Karpas-422 (cell line): ENCODE results near the gene FGFRL1. TPM values are rescaled to one million over a fixed set of nuclear protein-coding genes. Genes with fewer than 3 reads are reported as not detected.
A peak's percentile ranks its signal among the peaks of the same experiment; 100 is the strongest.
"Not testable (repeated sequence)": the region's sequence is repeated elsewhere in the genome, so short reads cannot be mapped to it uniquely, and the experiment has no call there.

ENCODE experiments used
- DNase-seq: peaks from one replicate; pipeline ENCODE4 v3.0.0-alpha.2; 2015
- H2AFZ ChIP-seq: fragments of 200-600 bp; sonication (generic); 2 replicates; pipeline ENCODE4 v1.6.1; 2014; ENCODE audit warnings: antibody characterized with exemption, low read length, mixed read lengths
- H3K27ac ChIP-seq: fragments of 200-600 bp; sonication (generic); 2 replicates; pipeline ENCODE4 v1.5.1; 2014; ENCODE audit warnings: mild to moderate bottlenecking, low read length, moderate library complexity
- H3K27me3 ChIP-seq: fragments of 200-600 bp; sonication (generic); 2 replicates; pipeline ENCODE4 v1.6.1; 2014; ENCODE audit warnings: low read length, mixed read lengths
- H3K36me3 ChIP-seq: fragments of 200-600 bp; sonication (generic); 2 replicates; pipeline ENCODE4 v1.6.1; 2014; ENCODE audit warnings: low read length, mixed read lengths; ENCODE audit not compliant: insufficient read depth
- H3K4me1 ChIP-seq: fragments of 200-600 bp; sonication (generic); 2 replicates; pipeline ENCODE4 v1.6.1; 2014; ENCODE audit warnings: mild to moderate bottlenecking, low read length, mixed read lengths
- H3K4me2 ChIP-seq: fragments of 200-600 bp; sonication (generic); 2 replicates; pipeline ENCODE4 v1.6.1; 2014; ENCODE audit warnings: low read length, low read depth, mild to moderate bottlenecking; ENCODE audit not compliant: poor library complexity, severe bottlenecking
- H3K4me3 ChIP-seq: fragments of 200-600 bp; sonication (generic); 2 replicates; pipeline ENCODE4 v1.5.1; 2014; ENCODE audit warnings: mild to moderate bottlenecking, antibody characterized with exemption, low read length, mixed read lengths
- H3K79me2 ChIP-seq: fragments of 200-600 bp; sonication (generic); 2 replicates; pipeline ENCODE4 v1.6.1; 2014; ENCODE audit warnings: mild to moderate bottlenecking, low read length, mixed read lengths
- H3K9ac ChIP-seq: fragments of 200-600 bp; sonication (generic); 2 replicates; pipeline ENCODE4 v1.6.0; 2014; ENCODE audit warnings: low read length
- H3K9me2 ChIP-seq: fragments of 200-600 bp; sonication (generic), shearing (Covaris generic); replicated peaks from 2 replicates; pipeline ENCODE4 v1.6.0; 2014; ENCODE audit warnings: mild to moderate bottlenecking, low read length, moderate library complexity; ENCODE audit not compliant: insufficient read depth
- H3K9me3 ChIP-seq: fragments of 300-700, 200-600 bp; sonication (generic); 2 replicates; pipeline ENCODE4 v1.6.1; 2014; ENCODE audit warnings: low read length, mixed read lengths
- H4K20me1 ChIP-seq: fragments of 200-600 bp; sonication (generic); 2 replicates; pipeline ENCODE4 v1.6.1; 2014; ENCODE audit warnings: mild to moderate bottlenecking, antibody characterized with exemption, low read length, low read depth; ENCODE audit not compliant: insufficient read depth
- total RNA-seq: library from RNA; depleted of rRNA; stranded (reverse); fragments of >200 nt; shearing (Covaris generic); gene quantifications from 2 replicates; pipeline ENCODE4 v1.2.3, GENCODE V29; 2014; ENCODE audit warnings: low replicate concordance

The FGFRL1 gene
- total RNA-seq, 1 experiment from 2014 or later, result not detected

DNA sequence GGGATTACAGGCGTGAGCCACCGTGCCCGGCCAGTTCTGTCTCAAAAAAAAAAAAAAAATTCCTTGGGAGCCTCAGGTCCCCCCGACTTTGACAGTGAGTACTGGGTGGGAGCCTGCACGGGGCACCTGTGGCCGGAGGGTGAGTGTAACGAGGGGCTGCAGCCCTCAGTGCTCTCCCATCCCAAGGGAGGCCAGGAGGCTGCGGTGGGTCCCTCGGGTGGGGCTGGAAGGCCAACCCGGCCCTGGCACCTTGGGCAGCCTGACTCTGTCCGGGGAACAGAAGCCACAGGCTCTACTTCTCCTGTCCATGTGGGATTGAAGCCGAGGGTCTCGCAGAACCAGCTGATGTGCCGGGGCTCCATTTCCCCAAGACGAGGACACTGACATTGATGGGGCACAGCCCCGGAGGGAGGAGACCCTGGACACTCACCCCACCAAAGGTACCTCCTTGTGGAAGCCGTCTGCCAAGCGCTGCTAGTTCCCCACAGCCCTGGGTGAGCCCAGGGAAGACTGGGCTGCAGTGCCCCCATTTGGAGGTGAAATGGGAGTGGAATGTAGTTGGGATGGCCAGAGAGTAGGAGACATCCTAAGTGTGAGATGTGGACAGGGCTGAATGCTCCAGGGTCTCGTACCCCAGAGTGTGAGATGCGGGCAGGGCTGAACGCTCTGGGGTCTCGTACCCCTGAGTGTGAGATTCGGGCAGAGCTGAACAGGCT is 16.0 kb upstream of the FGFRL1 start:
- no peak overlapping the region for H3K9ac ChIP-seq
- H3K4me2 ChIP-seq, result no peak overlapping the region
- H3K27me3 ChIP-seq, result no peaks in the 10 kb centered on the region
- H3K27ac ChIP-seq, result no peak overlapping the region
- H3K36me3 ChIP-seq, result no peaks in the 10 kb centered on the region
- no peaks in the 10 kb centered on the region for H3K79me2 ChIP-seq
- no peak overlapping the region for H3K4me3 ChIP-seq
- no peak for DNase-seq
- no peak overlapping the region for H2AFZ ChIP-seq
- H3K9me2 ChIP-seq, result no peaks in the 10 kb centered on the region
- H4K20me1 ChIP-seq, result peaks cover 18% of the 10 kb centered on the region; the same call in 1 of the 2 replicates
- H3K4me1 ChIP-seq, result peaks cover 23% of the 10 kb centered on the region
- H3K9me3 ChIP-seq, result no peaks in the 10 kb centered on the region

DNA sequence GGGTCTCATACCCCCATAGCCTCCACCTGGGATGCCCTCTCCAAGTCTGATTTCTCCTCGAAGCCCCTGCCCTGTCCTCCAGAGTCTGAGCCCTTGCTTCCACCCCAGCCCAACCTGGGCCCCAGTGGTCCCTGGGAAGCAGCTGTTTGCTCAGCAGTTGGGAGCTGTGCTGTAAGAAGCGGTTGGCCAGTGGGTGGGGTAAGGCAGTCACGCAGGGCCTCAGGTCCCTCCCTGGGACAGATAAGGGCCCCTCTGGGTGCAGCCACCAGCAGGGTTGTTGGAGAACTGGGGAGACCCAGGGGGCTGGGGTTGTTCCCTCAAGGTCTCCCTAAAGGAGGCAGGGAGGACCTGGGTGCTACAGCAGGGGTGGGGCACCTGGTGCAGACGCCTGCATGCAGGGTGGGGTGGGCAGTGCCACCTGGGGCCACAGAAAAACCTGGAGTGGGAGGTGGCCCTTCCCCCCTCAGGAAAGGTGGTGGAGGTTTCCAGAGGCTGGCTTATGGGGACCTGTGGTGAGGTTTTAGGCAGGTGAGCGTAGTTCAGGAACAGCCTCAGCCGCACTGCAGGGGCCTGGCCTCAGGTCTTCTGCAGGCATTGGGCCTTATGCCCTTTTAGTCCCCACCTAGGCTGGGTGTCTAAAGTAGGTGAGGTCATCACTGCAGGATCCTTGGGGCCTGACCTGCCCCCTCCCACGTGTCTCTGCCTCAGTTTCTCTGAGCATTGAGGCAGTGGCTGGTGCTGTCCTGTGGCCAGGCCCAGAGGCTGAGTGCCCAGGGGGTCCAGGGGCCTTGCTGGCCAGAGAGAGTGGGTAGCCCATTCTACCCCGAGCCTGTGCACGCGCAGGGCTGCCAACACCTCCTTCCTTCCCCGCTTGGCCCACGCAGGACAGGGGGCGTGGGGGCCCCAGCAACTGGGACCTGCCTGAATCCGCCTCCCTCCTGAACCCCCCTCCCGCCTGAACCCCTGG is 15.1 kb upstream of the FGFRL1 start:
- no peak overlapping the region for H2AFZ ChIP-seq
- H3K9me3 ChIP-seq, result no peaks in the 10 kb centered on the region
- no peak overlapping the region for H3K27ac ChIP-seq
- H3K79me2 ChIP-seq, result no peaks in the 10 kb centered on the region
- H3K4me2 ChIP-seq, result no peak overlapping the region
- peaks cover 18% of the 10 kb centered on the region; the same call in 1 of the 2 replicates for H4K20me1 ChIP-seq
- peaks cover 28% of the 10 kb centered on the region for H3K4me1 ChIP-seq
- no peak overlapping the region for H3K9ac ChIP-seq
- H3K9me2 ChIP-seq, result no peaks in the 10 kb centered on the region
- no peak for DNase-seq
- no peaks in the 10 kb centered on the region for H3K27me3 ChIP-seq
- no peak overlapping the region for H3K4me3 ChIP-seq
- H3K36me3 ChIP-seq, result no peaks in the 10 kb centered on the region

- no peak for DNase-seq
- H3K4me3 ChIP-seq, result no peak overlapping the region
- no peaks in the 10 kb centered on the region for H3K79me2 ChIP-seq
- no peaks in the 10 kb centered on the region for H3K36me3 ChIP-seq
- no peak overlapping the region for H3K27ac ChIP-seq
- H3K4me2 ChIP-seq, result no peak overlapping the region
- H3K9ac ChIP-seq, result no peak overlapping the region
- no peaks in the 10 kb centered on the region for H3K9me3 ChIP-seq
- peaks cover 18% of the 10 kb centered on the region; the same call in 1 of the 2 replicates for H4K20me1 ChIP-seq
- no peaks in the 10 kb centered on the region for H3K27me3 ChIP-seq
- H3K4me1 ChIP-seq, result peaks cover 28% of the 10 kb centered on the region
- H2AFZ ChIP-seq, result no peak overlapping the region
- no peaks in the 10 kb centered on the region for H3K9me2 ChIP-seq
Observed at GRCh38 chr4:996997-997374, 14.4 kb upstream of the FGFRL1 start.

DNA sequence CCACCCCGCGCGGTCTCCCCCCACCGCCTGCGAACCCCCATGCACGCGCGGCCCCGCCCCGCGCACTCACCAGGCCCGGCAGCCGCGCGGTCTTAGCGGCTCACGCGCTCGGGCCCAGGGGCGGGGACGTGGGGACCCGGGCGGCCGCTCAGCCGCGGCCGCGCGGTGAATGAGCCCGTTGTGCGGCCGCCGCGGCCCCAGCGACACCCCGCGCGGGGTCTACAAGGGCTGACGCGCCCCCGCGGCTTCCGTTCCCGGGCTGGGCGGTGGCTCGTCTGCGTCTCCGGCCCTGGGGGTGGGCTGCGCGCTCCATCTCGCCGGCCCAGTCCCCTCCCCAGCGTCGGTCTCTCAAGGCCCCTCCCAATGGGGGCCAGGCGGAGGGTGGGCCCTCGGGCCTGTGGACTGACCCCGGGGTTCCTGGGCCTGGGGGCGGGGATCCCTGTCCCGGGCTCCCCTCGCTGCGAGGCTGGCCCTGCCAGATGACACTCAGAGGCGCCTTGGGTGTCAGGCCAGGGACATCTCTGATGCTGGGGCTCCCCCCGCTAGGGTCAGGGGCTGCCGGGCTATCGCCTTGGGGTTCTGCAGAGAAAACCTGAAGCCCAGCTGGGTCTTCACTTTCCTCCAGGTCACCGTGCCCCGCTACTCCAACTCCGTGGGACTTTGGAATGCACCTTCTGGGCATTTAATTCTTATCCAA is 13.9 kb upstream of the FGFRL1 start:
- H3K4me3 ChIP-seq, result no peak overlapping the region
- H3K36me3 ChIP-seq, result no peaks in the 10 kb centered on the region
- H3K27ac ChIP-seq, result no peak overlapping the region
- H3K4me1 ChIP-seq, result peaks cover 28% of the 10 kb centered on the region
- no peaks in the 10 kb centered on the region for H3K9me2 ChIP-seq
- no peaks in the 10 kb centered on the region for H3K27me3 ChIP-seq
- no peaks in the 10 kb centered on the region for H3K79me2 ChIP-seq
- H4K20me1 ChIP-seq, result peaks cover 18% of the 10 kb centered on the region; the same call in 1 of the 2 replicates
- H3K4me2 ChIP-seq, result no peak overlapping the region
- no peak for DNase-seq
- no peaks in the 10 kb centered on the region for H3K9me3 ChIP-seq
- no peak overlapping the region for H3K9ac ChIP-seq
- H2AFZ ChIP-seq, result no peak overlapping the region

DNA sequence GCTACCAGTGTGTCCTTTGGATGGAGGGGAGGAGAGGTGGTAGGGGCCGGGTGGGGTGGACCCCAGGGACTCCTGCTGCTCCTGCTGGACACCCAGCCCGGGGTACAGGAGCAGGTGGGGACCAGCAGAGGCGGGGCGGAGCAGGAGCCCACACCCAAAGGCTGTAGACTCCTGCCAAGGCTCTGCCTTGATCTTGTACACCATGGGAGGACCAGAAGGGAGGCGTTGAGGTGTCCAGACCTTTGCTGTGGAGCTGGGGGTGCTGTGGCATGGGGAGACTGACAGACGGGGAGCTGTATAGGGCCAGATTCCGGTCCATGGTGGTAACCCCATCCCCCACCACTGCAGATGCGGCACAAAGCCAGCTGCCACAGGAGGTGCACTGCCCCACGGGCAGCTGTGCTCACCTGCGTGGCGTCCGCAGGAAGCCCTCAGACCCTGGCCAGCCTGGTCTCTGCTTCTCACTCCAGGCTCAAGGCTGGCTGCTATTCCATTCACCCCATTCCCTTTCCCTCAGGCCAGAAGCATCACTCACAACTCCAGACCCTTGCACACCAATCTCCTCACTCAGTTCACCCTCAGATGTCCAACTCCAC is 13.2 kb upstream of the FGFRL1 start:
- H3K4me1 ChIP-seq, result peaks cover 25% of the 10 kb centered on the region
- H3K4me2 ChIP-seq, result no peak overlapping the region
- DNase-seq, result no peak
- H2AFZ ChIP-seq, result no peak overlapping the region
- H3K9ac ChIP-seq, result no peak overlapping the region
- H3K9me3 ChIP-seq, result no peaks in the 10 kb centered on the region
- H3K79me2 ChIP-seq, result no peaks in the 10 kb centered on the region
- H3K36me3 ChIP-seq, result no peaks in the 10 kb centered on the region
- peaks cover 18% of the 10 kb centered on the region; the same call in 1 of the 2 replicates for H4K20me1 ChIP-seq
- H3K27me3 ChIP-seq, result no peaks in the 10 kb centered on the region
- H3K9me2 ChIP-seq, result no peaks in the 10 kb centered on the region
- no peak overlapping the region for H3K27ac ChIP-seq
- no peak overlapping the region for H3K4me3 ChIP-seq

DNA sequence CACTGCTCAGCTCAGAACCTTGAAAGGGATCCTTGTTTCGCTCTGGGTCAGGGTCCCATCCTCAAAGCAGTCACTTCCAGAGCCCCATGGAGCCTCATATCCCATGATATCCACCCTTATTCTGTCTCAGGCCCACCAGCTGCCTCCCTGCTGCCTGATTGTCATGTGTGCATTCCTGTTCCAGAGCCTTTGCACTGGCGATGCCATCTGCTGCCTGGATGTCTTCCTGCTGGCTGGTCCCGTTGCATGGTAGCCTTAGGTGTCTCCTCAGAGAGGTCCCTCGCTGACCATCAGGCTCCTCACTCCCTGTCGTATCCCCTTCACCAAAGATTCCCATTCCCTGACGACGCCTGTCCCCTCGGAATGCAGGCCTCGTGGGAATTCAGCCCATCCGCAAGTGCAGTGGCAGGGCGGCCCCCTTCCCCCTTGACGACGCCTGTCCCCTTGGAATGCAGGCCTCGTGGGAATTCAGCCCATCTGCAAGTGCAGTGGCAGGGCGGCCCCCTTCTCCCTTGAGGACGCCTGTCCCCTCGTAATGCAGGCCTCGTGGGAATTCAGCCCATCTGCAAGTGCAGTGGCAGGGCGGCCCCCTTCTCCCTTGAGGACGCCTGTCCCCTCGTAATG is 12.1 kb upstream of the FGFRL1 start:
- not testable (repeated sequence) for H2AFZ ChIP-seq, H3K9me2 ChIP-seq, DNase-seq, H3K79me2 ChIP-seq, H3K9me3 ChIP-seq, H3K27me3 ChIP-seq, H3K9ac ChIP-seq, H3K36me3 ChIP-seq, H3K4me3 ChIP-seq, H3K4me2 ChIP-seq
- peaks cover 18% of the 10 kb centered on the region; the same call in 1 of the 2 replicates for H4K20me1 ChIP-seq
- H3K27ac ChIP-seq, result peak overlapping the region; percentile 82
- peaks cover 25% of the 10 kb centered on the region for H3K4me1 ChIP-seq

- Histone ChIP-seq H4K20me1 (peaks cover 18% of the 10 kb centered on the region; the same call in 1 of the 2 replicates), H3K27ac (peak overlapping the region; percentile 88), H2AFZ (no peak overlapping the region), H3K4me2 (peak overlapping the region; percentile 61), H3K9me3 (no peaks in the 10 kb centered on the region), H3K9ac (peak overlapping the region; percentile 20; the same call in 1 of the 2 replicates), H3K36me3 (no peaks in the 10 kb centered on the region), H3K79me2 (no peaks in the 10 kb centered on the region), H3K4me3 (peak overlapping the region; percentile 40; the same call in 1 of the 2 replicates), H3K27me3 (no peaks in the 10 kb centered on the region), H3K4me1 (peaks cover 25% of the 10 kb centered on the region), H3K9me2 (no peaks in the 10 kb centered on the region)
- DNase-seq, result peak; percentile 88
Observed at GRCh38 chr4:999882-1000425, 11.5 kb upstream of the FGFRL1 start.
